Measurements from ENCODE around the gene XKR8.

DNA sequence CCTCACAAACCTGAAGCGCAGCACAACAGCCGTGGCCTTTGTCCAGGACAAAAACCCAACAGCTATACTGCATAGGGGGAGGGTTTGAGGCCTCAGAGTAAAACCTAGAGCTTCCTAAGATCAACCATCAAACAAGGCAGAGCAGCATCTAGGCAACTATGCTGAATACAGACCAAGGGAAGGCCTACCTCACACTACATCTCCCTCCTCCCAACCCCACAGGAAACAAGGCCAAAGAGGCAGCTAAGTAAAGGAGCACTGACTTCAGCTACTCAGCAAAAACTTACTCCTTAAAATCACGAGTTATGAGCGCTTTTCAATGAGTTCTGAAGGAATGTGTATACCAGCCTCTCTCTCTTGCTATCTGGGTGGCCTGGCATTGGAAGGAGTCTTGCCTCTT is 12.4 kb downstream of the XKR8 start:
- TF ChIP-seq POLR2A (IDR thresholded peaks at IDR 0.05), result no peak
- TF ChIP-seq, protein P1, sequence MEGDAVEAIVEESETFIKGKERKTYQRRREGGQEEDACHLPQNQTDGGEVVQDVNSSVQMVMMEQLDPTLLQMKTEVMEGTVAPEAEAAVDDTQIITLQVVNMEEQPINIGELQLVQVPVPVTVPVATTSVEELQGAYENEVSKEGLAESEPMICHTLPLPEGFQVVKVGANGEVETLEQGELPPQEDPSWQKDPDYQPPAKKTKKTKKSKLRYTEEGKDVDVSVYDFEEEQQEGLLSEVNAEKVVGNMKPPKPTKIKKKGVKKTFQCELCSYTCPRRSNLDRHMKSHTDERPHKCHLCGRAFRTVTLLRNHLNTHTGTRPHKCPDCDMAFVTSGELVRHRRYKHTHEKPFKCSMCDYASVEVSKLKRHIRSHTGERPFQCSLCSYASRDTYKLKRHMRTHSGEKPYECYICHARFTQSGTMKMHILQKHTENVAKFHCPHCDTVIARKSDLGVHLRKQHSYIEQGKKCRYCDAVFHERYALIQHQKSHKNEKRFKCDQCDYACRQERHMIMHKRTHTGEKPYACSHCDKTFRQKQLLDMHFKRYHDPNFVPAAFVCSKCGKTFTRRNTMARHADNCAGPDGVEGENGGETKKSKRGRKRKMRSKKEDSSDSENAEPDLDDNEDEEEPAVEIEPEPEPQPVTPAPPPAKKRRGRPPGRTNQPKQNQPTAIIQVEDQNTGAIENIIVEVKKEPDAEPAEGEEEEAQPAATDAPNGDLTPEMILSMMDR (IDR thresholded peaks at IDR 0.05), result no peak
